Measurements from ENCODE around the gene HTRA3.

DNA sequence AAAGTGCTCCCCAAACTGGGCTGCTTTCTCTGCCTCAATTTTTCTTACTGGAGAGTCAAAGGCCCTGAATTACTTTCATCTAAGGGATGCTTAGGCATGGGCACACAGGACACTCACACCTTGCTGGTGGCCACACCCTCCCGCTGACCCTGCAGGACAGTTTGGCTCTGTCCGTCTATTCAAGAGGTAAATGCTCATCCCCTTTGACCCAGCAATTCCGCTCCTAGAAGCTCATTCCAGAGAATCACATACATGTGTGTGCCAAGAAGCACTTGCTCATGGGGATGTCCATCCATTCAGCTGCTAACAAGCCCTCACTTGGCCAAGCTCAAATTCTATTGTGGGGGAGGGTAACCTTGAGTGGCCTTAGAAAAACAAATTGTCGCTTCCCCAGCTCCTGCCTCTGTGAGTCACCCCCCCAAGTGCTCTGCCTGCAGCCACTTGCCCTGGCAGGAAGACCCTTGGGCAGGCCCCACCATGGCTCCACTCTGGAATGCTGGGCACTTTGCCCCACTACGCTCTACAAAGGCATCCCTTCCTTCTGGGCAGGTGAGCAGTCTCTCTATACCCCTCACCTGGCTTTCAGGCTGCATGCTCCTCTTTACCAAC, 54.5 kb downstream of the HTRA3 start:
- TF ChIP-seq POLR2A (IDR thresholded peaks at IDR 0.05): no peak
- TF ChIP-seq, protein P1, sequence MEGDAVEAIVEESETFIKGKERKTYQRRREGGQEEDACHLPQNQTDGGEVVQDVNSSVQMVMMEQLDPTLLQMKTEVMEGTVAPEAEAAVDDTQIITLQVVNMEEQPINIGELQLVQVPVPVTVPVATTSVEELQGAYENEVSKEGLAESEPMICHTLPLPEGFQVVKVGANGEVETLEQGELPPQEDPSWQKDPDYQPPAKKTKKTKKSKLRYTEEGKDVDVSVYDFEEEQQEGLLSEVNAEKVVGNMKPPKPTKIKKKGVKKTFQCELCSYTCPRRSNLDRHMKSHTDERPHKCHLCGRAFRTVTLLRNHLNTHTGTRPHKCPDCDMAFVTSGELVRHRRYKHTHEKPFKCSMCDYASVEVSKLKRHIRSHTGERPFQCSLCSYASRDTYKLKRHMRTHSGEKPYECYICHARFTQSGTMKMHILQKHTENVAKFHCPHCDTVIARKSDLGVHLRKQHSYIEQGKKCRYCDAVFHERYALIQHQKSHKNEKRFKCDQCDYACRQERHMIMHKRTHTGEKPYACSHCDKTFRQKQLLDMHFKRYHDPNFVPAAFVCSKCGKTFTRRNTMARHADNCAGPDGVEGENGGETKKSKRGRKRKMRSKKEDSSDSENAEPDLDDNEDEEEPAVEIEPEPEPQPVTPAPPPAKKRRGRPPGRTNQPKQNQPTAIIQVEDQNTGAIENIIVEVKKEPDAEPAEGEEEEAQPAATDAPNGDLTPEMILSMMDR (IDR thresholded peaks at IDR 0.05): no peak

Measured in lower leg skin (tissue), 3 donors.